Body of pancreas (tissue), 4 donors: ENCODE results near the gene OSBPL2. TPM values are rescaled to one million over a fixed set of nuclear protein-coding genes. Genes with fewer than 3 reads are reported as not detected.
A peak's percentile ranks its signal among the peaks of the same experiment; 100 is the strongest.

Experiments used
- ATAC-seq: fragments of 150-250 bp; one replicate; pipeline ENCODE4 v1.9.1; 2016
- DNase-seq, 4 donors: peaks; one replicate each; pipeline ENCODE4 v3.0.0-alpha.2; 2019
- H3K27ac ChIP-seq, 4 donors: fragments of 200-600 bp; sonication (generic); 1 replicate in 3 of 4; 2 replicates in 1 of 4; pipeline versions ENCODE4 v1.5.1 to v1.6.1; 2016 to 2019; ENCODE audit warnings: mild to moderate bottlenecking in 1 of 4, mixed read lengths in 1 of 4, moderate library complexity in 1 of 4
- H3K27me3 ChIP-seq, 2 donors: fragments of 200-600 bp; sonication (generic); one replicate each; pipeline ENCODE4 v1.6.0; 2016; ENCODE audit warnings: mild to moderate bottlenecking in 1 of 2
- H3K36me3 ChIP-seq, 2 donors: fragments of 200-600 bp; sonication (generic); replicated peaks in 1 of 2; 2 replicates each; pipeline ENCODE4 v1.5.1; 2016; ENCODE audit warnings: low read depth in 2 of 2; ENCODE audit not compliant: insufficient read depth in 1 of 2
- H3K4me1 ChIP-seq: fragments of 200-600 bp; sonication (generic); one replicate; pipeline ENCODE4 v1.6.0; 2016
- H3K4me3 ChIP-seq, 2 donors: fragments of 200-600 bp; sonication (generic); 1 replicate in 1 of 2; 2 replicates in 1 of 2; pipeline ENCODE4 v1.5.1; 2016 to 2019
- H3K9me3 ChIP-seq, 3 donors: fragments of 200-600 bp; sonication (generic); 1 replicate in 2 of 3; 2 replicates in 1 of 3; pipeline ENCODE4 v1.5.1; 2016
- POLR2A ChIP-seq, 3 donors: fragments of 450-650 bp; IDR thresholded peaks; one replicate each; pipeline ENCODE4 v1.6.1; 2016; ENCODE audit warnings: antibody characterized with exemption in 3 of 3, mild to moderate bottlenecking in 2 of 3
- WGBS, 2 donors: methylation state at CpG; one replicate each; pipeline ENCODE4 v1.1.5; 2017; 5-methylcytosine and 5-hydroxymethylcytosine counted together
- intact Hi-C: fragments of 100-400 bp; cut with DNase I; formaldehyde crosslinking; loops from one replicate; pipeline ENCODE4 v1.15.1; 2023
- total RNA-seq, 2 donors: library from RNA; depleted of rRNA; stranded (reverse); fragments of >200 nt; gene quantifications; one replicate each; pipeline ENCODE4 v1.1.0, GENCODE V29; 2016
- TF ChIP-seq, protein P1 (sequence below), 7 experiments: fragments of 450-650 bp in 4 of 7; fragments of 200-600 bp in 3 of 7; sonication (generic) in 3 of 7; IDR thresholded peaks; one replicate each; pipeline ENCODE4 v1.5.1; 2016 to 2019; ENCODE audit warnings: antibody characterized with exemption in 7 of 7

Gene OSBPL2
- total RNA-seq, 2 donors from 2014 or later = 54.5 to 71.9 TPM

DNA sequence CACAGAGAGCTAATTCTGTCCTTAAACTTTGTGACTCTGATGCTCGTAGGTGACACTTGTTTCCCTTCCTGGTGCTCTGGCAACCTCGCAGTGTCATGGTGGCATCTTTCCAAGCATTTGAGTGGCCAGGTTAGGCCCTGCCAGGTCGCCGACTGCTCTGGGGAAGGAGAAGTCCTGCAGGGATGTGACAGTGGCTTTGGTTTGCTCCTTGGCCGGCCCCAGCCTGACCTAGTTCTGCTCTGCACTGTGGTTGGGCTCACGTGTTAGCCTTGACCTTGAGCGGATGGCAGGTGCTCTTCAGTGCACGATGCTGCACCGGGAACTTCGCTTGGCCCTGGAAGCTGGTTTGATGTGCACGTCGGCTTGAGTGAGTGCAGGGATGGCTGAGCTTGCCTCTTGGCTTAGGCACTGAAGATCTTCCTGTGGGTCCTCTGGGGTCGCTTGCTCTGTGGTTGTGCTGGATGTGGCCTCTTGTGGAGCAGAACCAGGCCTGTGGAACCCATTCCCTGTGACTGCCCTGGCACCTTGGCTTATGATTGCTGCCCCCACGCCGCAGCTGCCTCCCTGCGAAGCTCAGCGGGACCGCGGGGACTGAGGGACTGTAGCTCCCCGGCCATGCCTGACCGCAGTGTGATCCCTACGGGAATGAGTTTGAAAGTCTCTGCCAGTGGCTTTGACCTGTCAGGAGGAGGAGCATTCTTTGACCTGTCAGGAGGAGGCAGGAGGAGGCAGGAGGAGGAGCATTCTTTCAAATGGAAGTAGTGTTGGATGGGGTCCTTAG is 8.7 kb downstream of the OSBPL2 start:
- H3K4me3 ChIP-seq = no peak overlapping the region
- no peaks in the 10 kb centered on the region for H3K27me3 ChIP-seq
- DNase-seq (peak; percentile 67 to 81 (median 78)), ATAC-seq (peak; percentile 19)
- TF ChIP-seq, protein P1, sequence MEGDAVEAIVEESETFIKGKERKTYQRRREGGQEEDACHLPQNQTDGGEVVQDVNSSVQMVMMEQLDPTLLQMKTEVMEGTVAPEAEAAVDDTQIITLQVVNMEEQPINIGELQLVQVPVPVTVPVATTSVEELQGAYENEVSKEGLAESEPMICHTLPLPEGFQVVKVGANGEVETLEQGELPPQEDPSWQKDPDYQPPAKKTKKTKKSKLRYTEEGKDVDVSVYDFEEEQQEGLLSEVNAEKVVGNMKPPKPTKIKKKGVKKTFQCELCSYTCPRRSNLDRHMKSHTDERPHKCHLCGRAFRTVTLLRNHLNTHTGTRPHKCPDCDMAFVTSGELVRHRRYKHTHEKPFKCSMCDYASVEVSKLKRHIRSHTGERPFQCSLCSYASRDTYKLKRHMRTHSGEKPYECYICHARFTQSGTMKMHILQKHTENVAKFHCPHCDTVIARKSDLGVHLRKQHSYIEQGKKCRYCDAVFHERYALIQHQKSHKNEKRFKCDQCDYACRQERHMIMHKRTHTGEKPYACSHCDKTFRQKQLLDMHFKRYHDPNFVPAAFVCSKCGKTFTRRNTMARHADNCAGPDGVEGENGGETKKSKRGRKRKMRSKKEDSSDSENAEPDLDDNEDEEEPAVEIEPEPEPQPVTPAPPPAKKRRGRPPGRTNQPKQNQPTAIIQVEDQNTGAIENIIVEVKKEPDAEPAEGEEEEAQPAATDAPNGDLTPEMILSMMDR (IDR thresholded peaks at IDR 0.05) = no peak
- TF ChIP-seq POLR2A (IDR thresholded peaks at IDR 0.05) = no peak
- peak overlapping the region; percentile 84 to 93 (median 90) for H3K27ac ChIP-seq
- peaks cover 78% of the 10 kb centered on the region for H3K4me1 ChIP-seq
- intact Hi-C loops = loop anchor here (10.0 kb wide), 1 partner anchor 48 kb away; no protein-coding TSS in a partner anchor
- 31% methylated on average over 10 to 22 of the region's 22 CpGs for WGBS, 2 donors
- H3K9me3 ChIP-seq = no peaks in the 10 kb centered on the region
- H3K36me3 ChIP-seq = no peaks in the 10 kb centered on the region

DNA sequence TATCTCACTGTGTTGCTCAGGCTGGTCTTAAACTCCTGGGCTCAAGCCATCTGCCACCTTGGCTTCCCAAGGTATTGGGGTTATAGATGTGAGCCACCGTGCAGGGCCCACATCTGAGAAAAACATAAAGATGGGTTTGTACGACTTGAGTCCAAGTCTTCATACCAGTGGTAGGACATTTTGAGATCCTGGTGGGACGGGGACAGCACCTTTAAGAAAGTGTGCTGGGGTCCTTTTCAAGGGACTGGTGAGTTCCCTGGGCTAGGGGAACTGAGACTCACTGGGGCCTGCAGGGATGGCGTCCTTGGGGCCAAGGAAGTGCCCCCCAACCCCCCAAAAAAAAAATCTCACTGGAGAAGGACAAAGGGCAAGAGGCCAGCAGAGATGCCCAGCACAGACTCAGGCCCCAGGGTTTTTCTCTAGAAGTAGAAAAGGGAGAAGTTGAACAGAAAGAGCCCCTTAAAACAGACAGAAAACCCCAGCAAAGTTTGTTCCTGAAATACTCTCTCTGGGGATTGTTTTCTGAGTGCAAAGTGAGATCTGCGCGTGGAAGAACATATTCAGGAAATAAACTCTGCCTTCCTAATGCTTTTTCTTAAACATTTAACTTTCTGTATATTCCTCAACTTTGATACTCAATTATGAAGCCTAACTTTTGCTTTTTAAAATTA is 10.7 kb downstream of the OSBPL2 start:
- DNase-seq (no peak), ATAC-seq (no peak)
- Histone ChIP-seq H3K4me1 (peaks cover 63% of the 10 kb centered on the region), H3K9me3 (no peaks in the 10 kb centered on the region), H3K36me3 (no peaks in the 10 kb centered on the region), H3K27me3 (no peaks in the 10 kb centered on the region), H3K27ac (no peak overlapping the region), H3K4me3 (no peak overlapping the region)
- 71 to 83% methylated on average over 6 of the region's 6 CpGs for WGBS, 2 donors
- no peak for TF ChIP-seq POLR2A (IDR thresholded peaks at IDR 0.05)
- TF ChIP-seq, protein P1 (IDR thresholded peaks at IDR 0.05) = no peak
- intact Hi-C loops = loop anchor here (10.0 kb wide), 1 partner anchor 46 kb away; no protein-coding TSS in a partner anchor

DNA sequence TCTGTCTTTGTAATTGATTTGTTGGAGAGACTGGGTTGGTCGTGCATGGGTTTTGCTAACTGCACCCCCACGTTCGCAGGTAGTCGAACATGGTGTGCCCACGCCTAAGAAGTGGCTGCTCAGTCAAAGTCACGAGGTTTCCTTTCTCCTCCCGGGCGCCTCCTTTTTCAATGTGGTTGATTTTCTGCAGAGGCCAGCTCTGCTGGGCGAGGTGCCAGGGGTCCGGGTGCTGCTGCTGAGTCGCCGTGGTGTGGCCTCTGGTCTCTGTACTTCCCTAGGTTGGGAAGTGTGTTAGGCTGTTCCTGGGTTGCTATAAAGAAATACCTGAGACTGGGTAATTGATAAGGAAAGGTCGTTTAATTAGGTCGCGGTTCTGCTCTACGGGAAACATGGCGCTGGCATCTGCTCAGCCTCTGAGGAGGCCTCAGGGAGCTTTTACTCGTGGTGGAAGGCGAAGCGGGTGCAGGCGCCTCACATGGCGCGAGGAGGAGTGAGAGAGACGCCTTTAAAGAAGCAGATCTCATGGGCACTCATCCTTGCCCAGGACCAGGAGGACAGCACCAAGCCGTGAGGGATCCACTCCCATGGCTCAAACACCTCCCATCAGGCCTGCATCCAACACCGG is 14.1 kb downstream of the OSBPL2 start:
- Histone ChIP-seq H3K36me3 (peaks cover 0 to 2% of the 10 kb centered on the region in 2 donors), H3K27me3 (no peaks in the 10 kb centered on the region), H3K4me3 (no peak overlapping the region), H3K27ac (no peak overlapping the region), H3K9me3 (no peaks in the 10 kb centered on the region), H3K4me1 (peaks cover 29% of the 10 kb centered on the region)
- DNase-seq (no peak), ATAC-seq (no peak)
- 83 to 86% methylated on average over 25 to 26 of the region's 26 CpGs for WGBS, 2 donors
- intact Hi-C loops = no loop called here
- TF ChIP-seq, protein P1 (IDR thresholded peaks at IDR 0.05) = no peak
- TF ChIP-seq POLR2A (IDR thresholded peaks at IDR 0.05) = no peak

DNA sequence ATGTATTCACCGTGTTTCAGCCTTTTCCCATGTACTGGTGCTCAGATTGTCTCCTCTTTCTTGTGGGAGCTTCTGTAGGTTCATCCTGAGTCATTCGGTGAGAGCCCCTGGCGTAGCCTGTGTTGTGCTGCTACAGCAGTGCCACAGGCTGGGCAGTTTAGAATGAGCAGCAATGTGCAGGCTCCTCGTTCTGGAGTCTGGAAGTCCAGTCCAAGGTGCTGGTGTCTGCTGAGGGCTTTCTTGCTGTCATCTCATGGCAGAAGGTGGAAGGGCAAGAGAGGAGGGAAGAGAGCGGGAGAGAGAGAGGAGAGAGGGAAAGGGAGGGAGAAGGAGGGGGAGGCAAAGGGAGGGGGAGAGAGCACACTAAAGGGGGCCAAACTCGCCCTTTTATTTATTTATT is 15.1 kb downstream of the OSBPL2 start:
- Histone ChIP-seq H3K4me1 (peaks cover 25% of the 10 kb centered on the region), H3K36me3 (peaks cover 0 to 2% of the 10 kb centered on the region in 2 donors), H3K27ac (no peak overlapping the region), H3K27me3 (no peaks in the 10 kb centered on the region), H3K4me3 (no peak overlapping the region), H3K9me3 (no peaks in the 10 kb centered on the region)
- WGBS, 2 donors = 84 to 87% methylated on average over 6 of the region's 6 CpGs
- TF ChIP-seq, protein P1 (IDR thresholded peaks at IDR 0.05) = no peak
- no peak for TF ChIP-seq POLR2A (IDR thresholded peaks at IDR 0.05)
- intact Hi-C loops = no loop called here
- ATAC-seq (no peak), DNase-seq (no peak)
